ENCODE results near the gene ARX.

DNA sequence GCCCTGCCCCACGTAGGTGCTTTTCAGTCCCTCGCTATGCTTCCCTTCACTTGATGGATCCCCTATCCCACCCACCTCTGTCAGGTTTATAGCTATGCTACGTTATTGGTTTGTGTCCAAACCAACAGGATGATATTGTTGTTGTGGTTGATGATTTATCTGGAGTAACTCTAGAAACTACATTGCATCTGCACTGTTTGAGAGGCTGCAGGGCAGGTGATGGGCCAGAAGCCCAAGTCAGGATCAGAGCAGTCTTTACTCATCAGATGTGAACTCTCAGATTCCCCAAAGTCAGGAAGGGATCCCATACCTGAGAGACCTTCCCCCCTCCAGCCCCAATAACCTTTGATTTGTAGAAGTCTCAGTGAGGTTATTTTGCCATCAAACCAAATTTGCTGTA, 34.7 kb downstream of the ARX start:
- TF ChIP-seq CTCF (IDR thresholded peaks at IDR 0.05) (no peak), POLR2A (IDR thresholded peaks at IDR 0.05) (no peak)

Measured in testis (tissue), 2 donors.